ENCODE results near the gene CAND1. TPM values are rescaled to one million over a fixed set of nuclear protein-coding genes. Genes with fewer than 3 reads are reported as not detected.

Gene CAND1
- total RNA-seq, 2 experiments from 2014 or later = 216 to 221 TPM

DNA sequence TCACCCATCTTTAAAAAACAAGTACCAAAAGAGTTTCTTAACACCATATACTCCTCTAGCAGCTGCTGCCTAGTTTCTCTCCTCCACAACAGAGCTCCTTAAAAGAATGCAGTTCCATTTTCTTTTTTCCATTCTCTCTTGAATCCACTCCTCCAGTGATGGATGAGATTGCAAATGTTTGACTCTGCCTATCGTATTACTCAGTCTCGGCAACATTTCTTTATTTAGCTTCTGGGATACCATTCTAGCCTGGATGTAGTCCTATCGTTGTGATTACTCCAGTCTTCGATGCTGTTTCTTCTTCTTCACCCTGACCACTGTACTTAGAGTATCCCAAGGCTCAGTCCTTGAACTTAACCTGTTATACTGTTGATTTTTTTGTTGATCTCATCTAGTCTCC is 30.8 kb downstream of the CAND1 start:
- ChIA-PET POLR2A (interaction anchor here (0.7 kb wide), 1 partner anchor 19 kb away, joined by 3 read pairs; no protein-coding TSS in a partner anchor), CTCF (no interaction called here)
- TF ChIP-seq, protein P1, sequence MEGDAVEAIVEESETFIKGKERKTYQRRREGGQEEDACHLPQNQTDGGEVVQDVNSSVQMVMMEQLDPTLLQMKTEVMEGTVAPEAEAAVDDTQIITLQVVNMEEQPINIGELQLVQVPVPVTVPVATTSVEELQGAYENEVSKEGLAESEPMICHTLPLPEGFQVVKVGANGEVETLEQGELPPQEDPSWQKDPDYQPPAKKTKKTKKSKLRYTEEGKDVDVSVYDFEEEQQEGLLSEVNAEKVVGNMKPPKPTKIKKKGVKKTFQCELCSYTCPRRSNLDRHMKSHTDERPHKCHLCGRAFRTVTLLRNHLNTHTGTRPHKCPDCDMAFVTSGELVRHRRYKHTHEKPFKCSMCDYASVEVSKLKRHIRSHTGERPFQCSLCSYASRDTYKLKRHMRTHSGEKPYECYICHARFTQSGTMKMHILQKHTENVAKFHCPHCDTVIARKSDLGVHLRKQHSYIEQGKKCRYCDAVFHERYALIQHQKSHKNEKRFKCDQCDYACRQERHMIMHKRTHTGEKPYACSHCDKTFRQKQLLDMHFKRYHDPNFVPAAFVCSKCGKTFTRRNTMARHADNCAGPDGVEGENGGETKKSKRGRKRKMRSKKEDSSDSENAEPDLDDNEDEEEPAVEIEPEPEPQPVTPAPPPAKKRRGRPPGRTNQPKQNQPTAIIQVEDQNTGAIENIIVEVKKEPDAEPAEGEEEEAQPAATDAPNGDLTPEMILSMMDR (IDR thresholded peaks at IDR 0.05) = no peak
- ATAC-seq (no peak), DNase-seq (no peak)
- Mint-ChIP-seq H3K4me3 (no peak overlapping the region), H3K36me3 (ENCODE audit: low read depth) (peaks cover 48% of the 10 kb centered on the region), H3K27me3 (no peaks in the 10 kb centered on the region), H3K9me3 (no peaks in the 10 kb centered on the region), H3K27ac (no peak overlapping the region), H3K4me1 (ENCODE audit: low read depth) (peaks cover 11% of the 10 kb centered on the region)
- intact Hi-C loops (cut with micrococcal nuclease) = no loop called here

DNA sequence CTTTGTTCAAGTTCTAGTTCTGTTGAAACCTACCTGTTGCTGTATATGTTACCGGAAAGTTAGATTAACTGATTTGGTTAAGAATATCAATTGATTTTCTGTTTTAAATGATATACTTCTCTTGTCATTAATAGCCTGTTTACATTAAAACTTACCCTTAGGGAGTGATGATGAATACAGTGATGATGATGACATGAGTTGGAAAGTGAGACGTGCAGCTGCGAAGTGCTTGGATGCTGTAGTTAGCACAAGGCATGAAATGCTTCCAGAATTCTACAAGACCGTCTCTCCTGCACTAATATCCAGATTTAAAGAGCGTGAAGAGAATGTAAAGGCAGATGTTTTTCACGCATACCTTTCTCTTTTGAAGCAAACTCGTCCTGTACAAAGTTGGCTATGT is 33.0 kb downstream of the CAND1 start:
- CTCF ChIA-PET = no interaction called here
- H3K27ac Mint-ChIP-seq = no peak overlapping the region
- POLR2A ChIA-PET = no interaction called here
- no peaks in the 10 kb centered on the region for H3K9me3 Mint-ChIP-seq
- TF ChIP-seq, protein P1 (IDR thresholded peaks at IDR 0.05) = no peak
- H3K4me1 Mint-ChIP-seq (ENCODE audit: low read depth) = peaks cover 8% of the 10 kb centered on the region
- DNase-seq (no peak), ATAC-seq (no peak)
- intact Hi-C loops (cut with micrococcal nuclease) = no loop called here
- peaks cover 53% of the 10 kb centered on the region for H3K36me3 Mint-ChIP-seq (ENCODE audit: low read depth)
- no peaks in the 10 kb centered on the region for H3K27me3 Mint-ChIP-seq
- H3K4me3 Mint-ChIP-seq = no peak overlapping the region

DNA sequence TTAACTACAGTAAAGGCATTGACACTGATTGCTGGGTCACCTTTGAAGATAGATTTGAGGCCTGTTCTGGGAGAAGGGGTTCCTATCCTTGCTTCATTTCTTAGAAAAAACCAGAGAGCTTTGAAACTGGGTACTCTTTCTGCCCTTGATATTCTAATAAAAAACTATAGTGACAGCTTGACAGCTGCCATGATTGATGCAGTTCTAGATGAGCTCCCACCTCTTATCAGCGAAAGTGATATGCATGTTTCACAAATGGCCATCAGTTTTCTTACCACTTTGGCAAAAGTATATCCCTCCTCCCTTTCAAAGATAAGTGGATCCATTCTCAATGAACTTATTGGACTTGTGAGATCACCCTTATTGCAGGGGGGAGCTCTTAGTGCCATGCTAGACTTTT is 36.4 kb downstream of the CAND1 start:
- peaks cover 59% of the 10 kb centered on the region for H3K36me3 Mint-ChIP-seq (ENCODE audit: low read depth)
- intact Hi-C loops (cut with micrococcal nuclease) = no loop called here
- ChIA-PET POLR2A (interaction anchor here (2.0 kb wide), 1 partner anchor 37 kb away, joined by 6 read pairs; the partner anchor contains the start of gene CAND1), CTCF (interaction anchor here (1.4 to 1.5 kb wide), 2 partner anchors 11 to 27 kb away, joined by 3 read pairs; no protein-coding TSS in a partner anchor)
- DNase-seq (no peak), ATAC-seq (no peak)
- H3K27me3 Mint-ChIP-seq = no peaks in the 10 kb centered on the region
- TF ChIP-seq, protein P1 (IDR thresholded peaks at IDR 0.05) = no peak
- no peaks in the 10 kb centered on the region for H3K9me3 Mint-ChIP-seq
- H3K27ac Mint-ChIP-seq = no peak overlapping the region
- peaks cover 3% of the 10 kb centered on the region for H3K4me1 Mint-ChIP-seq (ENCODE audit: low read depth)
- H3K4me3 Mint-ChIP-seq = no peak overlapping the region

DNA sequence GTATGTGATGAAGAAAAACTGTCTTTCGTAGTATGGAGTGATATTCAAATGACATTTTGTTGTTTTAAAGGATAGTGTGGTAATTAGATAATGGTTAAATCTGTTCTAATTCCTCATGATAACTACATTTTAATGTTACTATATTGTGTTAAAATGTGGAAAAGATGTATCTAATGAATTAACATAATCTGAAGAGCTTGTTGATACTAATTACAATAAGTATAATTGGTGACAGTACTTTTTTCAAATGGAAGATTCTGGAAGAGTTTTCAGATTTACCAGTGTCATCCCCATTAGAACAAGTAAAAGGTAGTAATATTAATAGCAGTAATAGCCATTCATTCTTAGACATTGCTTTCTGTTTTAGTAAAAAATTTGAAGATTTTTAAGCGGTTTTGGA is 37.6 kb downstream of the CAND1 start:
- Mint-ChIP-seq H3K27ac (no peak overlapping the region), H3K4me1 (ENCODE audit: low read depth) (peaks cover 3% of the 10 kb centered on the region), H3K27me3 (no peaks in the 10 kb centered on the region), H3K36me3 (ENCODE audit: low read depth) (peaks cover 66% of the 10 kb centered on the region), H3K9me3 (no peaks in the 10 kb centered on the region), H3K4me3 (no peak overlapping the region)
- CTCF ChIA-PET = interaction anchor here (1.4 to 1.5 kb wide), 2 partner anchors 10 to 28 kb away, joined by 3 read pairs; no protein-coding TSS in a partner anchor
- intact Hi-C loops (cut with micrococcal nuclease) = no loop called here
- TF ChIP-seq, protein P1 (IDR thresholded peaks at IDR 0.05) = no peak
- DNase-seq (no peak), ATAC-seq (no peak)
- POLR2A ChIA-PET = interaction anchor here (2.0 kb wide), 1 partner anchor 38 kb away, joined by 6 read pairs; the partner anchor contains the start of gene CAND1

DNA sequence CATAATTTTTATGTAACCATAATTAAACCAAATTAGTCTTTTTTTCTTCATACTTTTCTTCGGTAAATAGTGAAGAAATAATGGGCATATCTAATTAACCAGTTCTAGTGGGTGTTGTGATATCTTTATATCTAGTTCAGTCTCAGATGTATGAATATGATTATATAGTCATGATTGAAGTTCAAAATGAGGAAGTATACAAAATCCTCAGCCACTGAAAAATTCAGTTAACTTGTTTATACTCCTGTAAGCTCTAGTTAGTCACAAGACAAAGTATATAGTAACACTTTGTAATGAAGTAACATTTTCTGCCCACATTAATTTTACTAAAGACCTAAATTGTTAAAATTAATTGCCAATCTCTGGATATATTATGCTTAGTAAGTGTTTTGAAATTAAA is 46.5 kb downstream of the CAND1 start:
- DNase-seq = no peak
- Mint-ChIP-seq H3K27me3 (no peaks in the 10 kb centered on the region), H3K9me3 (no peaks in the 10 kb centered on the region), H3K27ac (no peak overlapping the region), H3K36me3 (ENCODE audit: low read depth) (peaks cover 63% of the 10 kb centered on the region), H3K4me1 (ENCODE audit: low read depth) (peaks cover 9% of the 10 kb centered on the region), H3K4me3 (no peak overlapping the region)
- CTCF ChIA-PET = interaction anchor here (1.0 kb wide), 2 partner anchors 9 to 12 kb away, joined by 3 read pairs; no protein-coding TSS in a partner anchor
- TF ChIP-seq, protein P1 (IDR thresholded peaks at IDR 0.05) = no peak
- no peak for ATAC-seq
- POLR2A ChIA-PET = no interaction called here
- intact Hi-C loops (cut with micrococcal nuclease) = no loop called here

Data from activated CD8-positive, alpha-beta T cell treated with anti-CD3 and anti-CD28 coated beads for 36 hours (primary cell).